ENCODE results near the gene CMTM6. TPM values are rescaled to one million over a fixed set of nuclear protein-coding genes. Genes with fewer than 3 reads are reported as not detected.

CMTM6 gene
- total and polyA plus RNA-seq, 10 of the 15 experiments (the other 5 are each of a cell fraction or from before 2014, with no cell fraction given) = 27.1 to 97.3 (median 61.4) TPM

DNA sequence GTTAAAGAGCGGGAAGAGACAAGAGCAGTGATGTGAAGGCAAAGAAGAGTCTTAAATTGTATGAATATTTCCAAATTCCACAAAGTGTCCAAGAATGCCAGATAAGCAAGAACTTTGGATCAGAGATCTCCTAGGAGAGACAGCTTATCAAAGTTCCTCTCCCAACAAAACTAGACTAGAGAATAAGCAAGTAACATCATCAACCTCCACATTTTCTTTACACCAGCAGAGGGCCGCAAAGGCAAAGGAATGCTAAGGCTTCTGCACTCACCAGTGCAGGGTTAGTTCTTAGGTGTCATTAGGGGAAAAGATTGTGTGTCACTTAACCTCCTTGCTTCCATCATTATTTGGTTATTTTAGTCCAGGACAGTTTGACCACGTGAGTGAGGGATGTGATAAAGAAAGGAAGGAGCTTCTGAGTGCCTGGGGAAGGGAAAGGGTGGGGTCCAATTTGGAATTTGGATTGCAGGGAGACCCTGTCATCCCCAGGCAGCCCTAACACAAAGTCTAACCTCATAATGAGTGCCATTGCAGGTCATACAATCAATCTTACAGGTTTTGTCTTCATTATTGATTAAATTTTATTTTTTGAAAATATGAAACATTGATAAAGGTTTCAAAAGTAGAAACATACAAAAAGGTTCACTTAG is 7.5 kb upstream of the CMTM6 start (continued):
- TF ChIP-seq IKZF2 (IDR thresholded peaks at IDR 0.05) (no peak), IRF4 (IDR thresholded peaks at IDR 0.05; ENCODE audit: low read depth, low read length) (0 out of 2 replicates have a peak, but pooled peaks have one; percentile 40), NFIC (IDR thresholded peaks at IDR 0.05; ENCODE audit: low read depth, low read length) (no peak), RAD21 (IDR thresholded peaks at IDR 0.05; ENCODE audit: insufficient read depth, low read depth, low read length) (peak; percentile 100), CHD2 (IDR thresholded peaks at IDR 0.05; ENCODE audit: borderline replicate concordance, low read depth, low read length) (no peak), RAD51 (IDR thresholded peaks at IDR 0.05) (no peak), MTA3 (IDR thresholded peaks at IDR 0.05; ENCODE audit: borderline replicate concordance, low read length) (no peak), HDGF (IDR thresholded peaks at IDR 0.05) (no peak), MYC (IDR thresholded peaks at IDR 0.05; ENCODE audit: insufficient read depth, insufficient read length, insufficient replicate concordance, low read length, severe bottlenecking) (no peak)
- TF ChIP-seq, protein P1, sequence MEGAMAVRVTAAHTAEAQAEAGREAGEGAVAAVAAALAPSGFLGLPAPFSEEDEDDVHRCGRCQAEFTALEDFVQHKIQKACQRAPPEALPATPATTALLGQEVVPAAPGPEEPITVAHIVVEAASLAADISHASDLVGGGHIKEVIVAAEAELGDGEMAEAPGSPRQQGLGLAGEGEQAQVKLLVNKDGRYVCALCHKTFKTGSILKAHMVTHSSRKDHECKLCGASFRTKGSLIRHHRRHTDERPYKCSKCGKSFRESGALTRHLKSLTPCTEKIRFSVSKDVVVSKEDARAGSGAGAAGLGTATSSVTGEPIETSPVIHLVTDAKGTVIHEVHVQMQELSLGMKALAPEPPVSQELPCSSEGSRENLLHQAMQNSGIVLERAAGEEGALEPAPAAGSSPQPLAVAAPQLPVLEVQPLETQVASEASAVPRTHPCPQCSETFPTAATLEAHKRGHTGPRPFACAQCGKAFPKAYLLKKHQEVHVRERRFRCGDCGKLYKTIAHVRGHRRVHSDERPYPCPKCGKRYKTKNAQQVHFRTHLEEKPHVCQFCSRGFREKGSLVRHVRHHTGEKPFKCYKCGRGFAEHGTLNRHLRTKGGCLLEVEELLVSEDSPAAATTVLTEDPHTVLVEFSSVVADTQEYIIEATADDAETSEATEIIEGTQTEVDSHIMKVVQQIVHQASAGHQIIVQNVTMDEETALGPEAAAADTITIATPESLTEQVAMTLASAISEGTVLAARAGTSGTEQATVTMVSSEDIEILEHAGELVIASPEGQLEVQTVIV (IDR thresholded peaks at IDR 0.05; ENCODE audit: borderline replicate concordance, partially characterized antibody) = no peak
- TF ChIP-seq, protein P2, sequence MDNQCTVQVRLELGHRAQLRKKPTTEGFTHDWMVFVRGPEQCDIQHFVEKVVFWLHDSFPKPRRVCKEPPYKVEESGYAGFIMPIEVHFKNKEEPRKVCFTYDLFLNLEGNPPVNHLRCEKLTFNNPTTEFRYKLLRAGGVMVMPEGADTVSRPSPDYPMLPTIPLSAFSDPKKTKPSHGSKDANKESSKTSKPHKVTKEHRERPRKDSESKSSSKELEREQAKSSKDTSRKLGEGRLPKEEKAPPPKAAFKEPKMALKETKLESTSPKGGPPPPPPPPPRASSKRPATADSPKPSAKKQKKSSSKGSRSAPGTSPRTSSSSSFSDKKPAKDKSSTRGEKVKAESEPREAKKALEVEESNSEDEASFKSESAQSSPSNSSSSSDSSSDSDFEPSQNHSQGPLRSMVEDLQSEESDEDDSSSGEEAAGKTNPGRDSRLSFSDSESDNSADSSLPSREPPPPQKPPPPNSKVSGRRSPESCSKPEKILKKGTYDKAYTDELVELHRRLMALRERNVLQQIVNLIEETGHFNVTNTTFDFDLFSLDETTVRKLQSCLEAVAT (IDR thresholded peaks at IDR 0.05) = no peak
- TF ChIP-seq, protein P3, sequence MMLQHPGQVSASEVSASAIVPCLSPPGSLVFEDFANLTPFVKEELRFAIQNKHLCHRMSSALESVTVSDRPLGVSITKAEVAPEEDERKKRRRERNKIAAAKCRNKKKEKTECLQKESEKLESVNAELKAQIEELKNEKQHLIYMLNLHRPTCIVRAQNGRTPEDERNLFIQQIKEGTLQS (IDR thresholded peaks at IDR 0.05; ENCODE audit: borderline replicate concordance, extremely low read depth, low read depth, low read length) = no peak
- TF ChIP-seq, protein P4, sequence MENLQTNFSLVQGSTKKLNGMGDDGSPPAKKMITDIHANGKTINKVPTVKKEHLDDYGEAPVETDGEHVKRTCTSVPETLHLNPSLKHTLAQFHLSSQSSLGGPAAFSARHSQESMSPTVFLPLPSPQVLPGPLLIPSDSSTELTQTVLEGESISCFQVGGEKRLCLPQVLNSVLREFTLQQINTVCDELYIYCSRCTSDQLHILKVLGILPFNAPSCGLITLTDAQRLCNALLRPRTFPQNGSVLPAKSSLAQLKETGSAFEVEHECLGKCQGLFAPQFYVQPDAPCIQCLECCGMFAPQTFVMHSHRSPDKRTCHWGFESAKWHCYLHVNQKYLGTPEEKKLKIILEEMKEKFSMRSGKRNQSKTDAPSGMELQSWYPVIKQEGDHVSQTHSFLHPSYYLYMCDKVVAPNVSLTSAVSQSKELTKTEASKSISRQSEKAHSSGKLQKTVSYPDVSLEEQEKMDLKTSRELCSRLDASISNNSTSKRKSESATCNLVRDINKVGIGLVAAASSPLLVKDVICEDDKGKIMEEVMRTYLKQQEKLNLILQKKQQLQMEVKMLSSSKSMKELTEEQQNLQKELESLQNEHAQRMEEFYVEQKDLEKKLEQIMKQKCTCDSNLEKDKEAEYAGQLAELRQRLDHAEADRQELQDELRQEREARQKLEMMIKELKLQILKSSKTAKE (IDR thresholded peaks at IDR 0.05; ENCODE audit: low read depth, poor library complexity, severe bottlenecking) = no peak

All from GM12878 (cell line).